B cell (primary cell): ENCODE results near the gene SPSB3. TPM values are rescaled to one million over a fixed set of nuclear protein-coding genes. Genes with fewer than 3 reads are reported as not detected.

Experiments
- ATAC-seq: fragments of 200-7000 bp; cut with Tn5 transposase; one replicate; pipeline ENCODE4 v1.10.0; 2021; ENCODE audit warnings: low read depth, mild to moderate bottlenecking, moderate number of reproducible peaks, moderate library complexity
- CTCF ChIA-PET: fragments of 350-600 bp; sonication (Branson Sonifier 250); formaldehyde crosslinking; loops from one replicate; lab custom pipeline; 2021; ENCODE audit warnings: antibody characterized with exemption, inconsistent platforms; lab: Charles Lee
- POLR2A ChIA-PET: fragments of 350-600 bp; sonication (Branson Sonifier 250); formaldehyde crosslinking; loops from one replicate; lab custom pipeline; 2021; ENCODE audit warnings: antibody characterized with exemption; lab: Charles Lee
- DNase-seq: peaks from one replicate; pipeline ENCODE4 v3.0.0; 2013
- H2AFZ ChIP-seq: 2 replicates; pipeline ENCODE4 v1.6.1; 2012; ENCODE audit warnings: mild to moderate bottlenecking, low read depth, low read length; ENCODE audit not compliant: insufficient read depth, poor library complexity, severe bottlenecking
- H3K27ac ChIP-seq, 2 donors: 1 replicate in 1 of 2; 2 replicates in 1 of 2; pipeline ENCODE4 v1.5.1; 2012 to 2013; ENCODE audit warnings: low read length in 2 of 2, mild to moderate bottlenecking in 2 of 2, moderate library complexity in 1 of 2
- H3K27me3 ChIP-seq, 4 experiments: fragments of 200-600 bp in 1 of 4; sonication (generic) in 1 of 4; replicated peaks in 1 of 4; 1 replicate in 2 of 4; 2 replicates in 2 of 4; pipeline versions ENCODE4 v1.6.1 to v1.7.0; 2013 to 2016; ENCODE audit warnings: low read length in 3 of 4, mild to moderate bottlenecking in 2 of 4, mixed read lengths in 1 of 4, moderate library complexity in 1 of 4; ENCODE audit not compliant: insufficient read depth in 4 of 4, control insufficient read depth in 3 of 4; ENCODE audit errors: control extremely low read depth in 1 of 4
- H3K36me3 ChIP-seq, 2 experiments: replicated peaks in 1 of 2; 1 replicate in 1 of 2; 2 replicates in 1 of 2; pipeline versions ENCODE4 v1.6.1 to v1.7.1; 2013; ENCODE audit warnings: low read length in 1 of 2; ENCODE audit not compliant: insufficient read depth in 2 of 2, control insufficient read depth in 1 of 2; ENCODE audit errors: control extremely low read depth in 1 of 2, extremely low read depth in 1 of 2
- H3K4me1 ChIP-seq, 2 donors: fragments of 200-600 bp in 1 of 2; sonication (generic) in 1 of 2; 1 replicate in 1 of 2; 2 replicates in 1 of 2; pipeline versions ENCODE4 v1.5.1 to v1.6.1; 2013 to 2017; ENCODE audit warnings: low read length in 2 of 2; ENCODE audit not compliant: control insufficient read depth in 2 of 2, insufficient read depth in 2 of 2
- H3K4me2 ChIP-seq: replicated peaks from 2 replicates; pipeline ENCODE3; 2012; ENCODE audit warnings: mild to moderate bottlenecking, low read depth, low read length; ENCODE audit not compliant: poor library complexity, severe bottlenecking
- H3K4me3 ChIP-seq, 5 experiments: fragments of 200-600 bp in 1 of 5; sonication (generic) in 1 of 5; 1 replicate in 3 of 5; 2 replicates in 2 of 5; pipeline versions ENCODE4 v1.5.1 to v1.7.0; 2011 to 2016; ENCODE audit warnings: low read length in 4 of 5, mild to moderate bottlenecking in 4 of 5, low read depth in 2 of 5, control low read depth in 1 of 5, moderate library complexity in 1 of 5; ENCODE audit not compliant: insufficient read depth in 1 of 5; ENCODE audit errors: control extremely low read depth in 1 of 5, extremely low read depth in 1 of 5
- H3K79me2 ChIP-seq: fragments of 200-600 bp; sonication (generic); one replicate; pipeline ENCODE4 v1.6.0; 2016; ENCODE audit warnings: low read length; ENCODE audit not compliant: control insufficient read depth, insufficient read depth
- H3K9ac ChIP-seq: fragments of 200-600 bp; sonication (generic); 2 replicates; pipeline ENCODE4 v1.6.1; 2017; ENCODE audit warnings: mild to moderate bottlenecking, low read length, moderate library complexity
- H3K9me3 ChIP-seq, 3 donors: one replicate each; pipeline versions ENCODE4 v1.6.1 to v1.7.1; 2013; ENCODE audit warnings: low read length in 2 of 3; ENCODE audit not compliant: control insufficient read depth in 2 of 3, insufficient read depth in 1 of 3; ENCODE audit errors: control extremely low read depth in 1 of 3
- H4K20me1 ChIP-seq: 2 replicates; pipeline ENCODE4 v1.6.0; 2012; ENCODE audit warnings: mild to moderate bottlenecking, low read length; ENCODE audit not compliant: insufficient read depth, control insufficient read depth, poor library complexity, severe bottlenecking
- H3K27ac Mint-ChIP-seq: one replicate; pipeline ENCODE4 v1.8.0; 2021; ENCODE audit warnings: mixed read lengths
- H3K27me3 Mint-ChIP-seq: one replicate; pipeline ENCODE4 v1.8.0; 2021; ENCODE audit warnings: mixed read lengths
- H3K4me1 Mint-ChIP-seq: one replicate; pipeline ENCODE4 v1.8.0; 2021; ENCODE audit warnings: mixed read lengths
- H3K4me3 Mint-ChIP-seq: one replicate; pipeline ENCODE4 v1.8.0; 2021; ENCODE audit warnings: mixed read lengths
- H3K9me3 Mint-ChIP-seq: one replicate; pipeline ENCODE4 v1.8.0; 2022; ENCODE audit warnings: mixed read lengths; ENCODE audit not compliant: insufficient read depth
- CTCF ChIP-seq: fragments of 200-600 bp; IDR thresholded peaks from one replicate; pipeline ENCODE4 v1.8.0; 2022; ENCODE audit warnings: antibody characterized with exemption, mild to moderate bottlenecking
- EZH2 ChIP-seq: IDR thresholded peaks from 2 replicates; pipeline ENCODE4 v1.6.1; 2012; ENCODE audit warnings: borderline replicate concordance, low read depth, mild to moderate bottlenecking, moderate library complexity, low read length; ENCODE audit not compliant: insufficient read depth, poor library complexity, severe bottlenecking
- WGBS: methylation state at CpG from one replicate; pipeline ENCODE4 v1.1.5; 2013; ENCODE audit warnings: missing lambda C conversion rate; ENCODE audit not compliant: insufficient coverage; 5-methylcytosine and 5-hydroxymethylcytosine counted together
- intact Hi-C: fragments of 100-400 bp; cut with micrococcal nuclease; formaldehyde crosslinking; loops from one replicate; pipeline ENCODE4 v1.10.0; 2022
- polyA plus RNA-seq: library from polyadenylated mRNA; depleted of rRNA; stranded (reverse); fragments of >200 nt; gene quantifications from 2 replicates; pipeline ENCODE4 v1.2.3, GENCODE V29; 2012
- total RNA-seq, 2 donors: library from RNA; stranded (reverse); fragments of 120-200 nt in 1 of 2; gene quantifications; 1 replicate in 1 of 2; 2 replicates in 1 of 2; pipeline versions ENCODE4 v1.2.3 to v1.2.4, GENCODE V29; 2013 to 2022

The SPSB3 gene
- total and polyA plus RNA-seq, 2 donors (not counting 1 experiment from before 2014, with no cell fraction given): 91.2 to 264 TPM

GRCh38 chr16:1788095-1788707, 5.8 kb upstream of the SPSB3 start:
- no peaks in the 10 kb centered on the region for H3K27me3 Mint-ChIP-seq

More at GRCh38 chr16:1788095-1788707, 5.8 kb upstream of the SPSB3 start:
- Mint-ChIP-seq H3K4me1 (peaks cover 5% of the 10 kb centered on the region), H3K27ac (no peak overlapping the region), H3K4me3 (no peak overlapping the region), H3K9me3 (no peaks in the 10 kb centered on the region)
- DNase-seq (no peak), ATAC-seq (no peak)
- intact Hi-C loops: no loop called here
- H3K9me3 ChIP-seq: no peaks in the 10 kb centered on the region
- no peaks in the 10 kb centered on the region for H3K27me3 ChIP-seq
- POLR2A ChIA-PET: no interaction called here
- H3K4me2 ChIP-seq: no peak overlapping the region
- 95% methylated on average over 36 of the region's 38 CpGs for WGBS
- H3K9ac ChIP-seq: no peak overlapping the region
- CTCF ChIA-PET: no interaction called here
- no peak overlapping the region for H3K27ac ChIP-seq
- peaks cover 0 to 33% of the 10 kb centered on the region in 2 experiments for H3K36me3 ChIP-seq
- H3K4me3 ChIP-seq: no peak overlapping the region
- H4K20me1 ChIP-seq: peaks cover 57% of the 10 kb centered on the region
- H3K79me2 ChIP-seq: peaks cover 63% of the 10 kb centered on the region
- peaks cover 0 to 11% of the 10 kb centered on the region in 2 donors for H3K4me1 ChIP-seq
- H2AFZ ChIP-seq: no peak overlapping the region
- TF ChIP-seq EZH2 (no peak), CTCF (no peak)
